Measurements from ENCODE around the gene NUDT7.

NUDT7 gene

GRCh38 chr16:77722309-77723107, at the start of gene NUDT7:
Gene NUDT7, plus strand, starts transcription at chr16:77722514. Its CDS starts 69 bp downstream, at chr16:77722583.
- peak within 1 kb of the TSS; percentile 89 to 94 (median 91) for H3K9ac ChIP-seq (ENCODE audit: low read length in 5 of 5)
- H3K27me3 ChIP-seq (ENCODE audit: control insufficient read depth in 5 of 5, insufficient read depth in 4 of 5, low read length in 5 of 5), result no peaks in the 10 kb centered on the region
- H3K27ac ChIP-seq (ENCODE audit: low read depth, low read length), result peak within 1 kb of the TSS; percentile 98
- H3K9me3 ChIP-seq (ENCODE audit: control insufficient read depth in 5 of 5, low read length in 5 of 5), result no peaks in the 10 kb centered on the region
- peak within 1 kb of the TSS; percentile 83 to 92 (median 88) for H3K4me3 ChIP-seq (ENCODE audit: low read depth in 1 of 5, low read length in 5 of 5)
- peaks cover 0 to 18% (median 14%) of the 10 kb centered on the region in 5 donors for H3K4me1 ChIP-seq (ENCODE audit: control insufficient read depth in 5 of 5, insufficient read depth in 5 of 5, low read length in 5 of 5)
- peaks cover 0 to 12% (median 11%) of the 10 kb centered on the region in 5 donors for H3K36me3 ChIP-seq (ENCODE audit: control insufficient read depth in 5 of 5, insufficient read depth in 5 of 5, low read length in 5 of 5)

GRCh38 chr16:77674888-77675287, 47.4 kb upstream of the NUDT7 start:
- Histone ChIP-seq H3K9me3 (ENCODE audit: control insufficient read depth in 5 of 5, low read length in 5 of 5) (no peaks in the 10 kb centered on the region), H3K9ac (ENCODE audit: low read length in 5 of 5) (no peak overlapping the region), H3K4me1 (ENCODE audit: control insufficient read depth in 5 of 5, insufficient read depth in 5 of 5, low read length in 5 of 5) (peaks cover 2 to 17% (median 8%) of the 10 kb centered on the region in 5 donors), H3K4me3 (ENCODE audit: low read depth in 1 of 5, low read length in 5 of 5) (no peak overlapping the region), H3K27ac (ENCODE audit: low read depth, low read length) (no peak overlapping the region), H3K36me3 (ENCODE audit: control insufficient read depth in 5 of 5, insufficient read depth in 5 of 5, low read length in 5 of 5) (no peaks in the 10 kb centered on the region), H3K27me3 (ENCODE audit: control insufficient read depth in 5 of 5, insufficient read depth in 4 of 5, low read length in 5 of 5) (no peaks in the 10 kb centered on the region)

GRCh38 chr16:77675464-77676324, 46.6 kb upstream of the NUDT7 start:
- H3K9me3 ChIP-seq (ENCODE audit: control insufficient read depth in 5 of 5, low read length in 5 of 5), result no peaks in the 10 kb centered on the region
- no peaks in the 10 kb centered on the region for H3K27me3 ChIP-seq (ENCODE audit: control insufficient read depth in 5 of 5, insufficient read depth in 4 of 5, low read length in 5 of 5)
- H3K4me3 ChIP-seq (ENCODE audit: low read depth in 1 of 5, low read length in 5 of 5), result no peak overlapping the region
- peaks cover 2 to 17% (median 8%) of the 10 kb centered on the region in 5 donors for H3K4me1 ChIP-seq (ENCODE audit: control insufficient read depth in 5 of 5, insufficient read depth in 5 of 5, low read length in 5 of 5)
- H3K9ac ChIP-seq (ENCODE audit: low read length in 5 of 5), result no peak overlapping the region
- no peak overlapping the region for H3K27ac ChIP-seq (ENCODE audit: low read depth, low read length)
- no peaks in the 10 kb centered on the region for H3K36me3 ChIP-seq (ENCODE audit: control insufficient read depth in 5 of 5, insufficient read depth in 5 of 5, low read length in 5 of 5)

GRCh38 chr16:77677129-77677528, 45.2 kb upstream of the NUDT7 start:
- H3K4me1 ChIP-seq (ENCODE audit: control insufficient read depth in 5 of 5, insufficient read depth in 5 of 5, low read length in 5 of 5), result peaks cover 2 to 17% (median 8%) of the 10 kb centered on the region in 5 donors
- no peak overlapping the region for H3K4me3 ChIP-seq (ENCODE audit: low read depth in 1 of 5, low read length in 5 of 5)
- no peak overlapping the region for H3K9ac ChIP-seq (ENCODE audit: low read length in 5 of 5)
- no peaks in the 10 kb centered on the region for H3K36me3 ChIP-seq (ENCODE audit: control insufficient read depth in 5 of 5, insufficient read depth in 5 of 5, low read length in 5 of 5)
- H3K27me3 ChIP-seq (ENCODE audit: control insufficient read depth in 5 of 5, insufficient read depth in 4 of 5, low read length in 5 of 5), result no peaks in the 10 kb centered on the region
- no peaks in the 10 kb centered on the region for H3K9me3 ChIP-seq (ENCODE audit: control insufficient read depth in 5 of 5, low read length in 5 of 5)
- H3K27ac ChIP-seq (ENCODE audit: low read depth, low read length), result no peak overlapping the region

- Histone ChIP-seq H3K36me3 (ENCODE audit: control insufficient read depth in 5 of 5, insufficient read depth in 5 of 5, low read length in 5 of 5) (no peaks in the 10 kb centered on the region), H3K9ac (ENCODE audit: low read length in 5 of 5) (no peak overlapping the region), H3K27me3 (ENCODE audit: control insufficient read depth in 5 of 5, insufficient read depth in 4 of 5, low read length in 5 of 5) (no peaks in the 10 kb centered on the region), H3K9me3 (ENCODE audit: control insufficient read depth in 5 of 5, low read length in 5 of 5) (no peaks in the 10 kb centered on the region), H3K4me1 (ENCODE audit: control insufficient read depth in 5 of 5, insufficient read depth in 5 of 5, low read length in 5 of 5) (peaks cover 2 to 17% (median 8%) of the 10 kb centered on the region in 5 donors), H3K27ac (ENCODE audit: low read depth, low read length) (no peak overlapping the region), H3K4me3 (ENCODE audit: low read depth in 1 of 5, low read length in 5 of 5) (no peak overlapping the region)
Observed at GRCh38 chr16:77679391-77679790, 42.9 kb upstream of the NUDT7 start.

GRCh38 chr16:77679901-77680300, 42.4 kb upstream of the NUDT7 start:
- Histone ChIP-seq H3K27ac (ENCODE audit: low read depth, low read length) (no peak overlapping the region), H3K4me3 (ENCODE audit: low read depth in 1 of 5, low read length in 5 of 5) (no peak overlapping the region), H3K9me3 (ENCODE audit: control insufficient read depth in 5 of 5, low read length in 5 of 5) (no peaks in the 10 kb centered on the region), H3K27me3 (ENCODE audit: control insufficient read depth in 5 of 5, insufficient read depth in 4 of 5, low read length in 5 of 5) (no peaks in the 10 kb centered on the region), H3K36me3 (ENCODE audit: control insufficient read depth in 5 of 5, insufficient read depth in 5 of 5, low read length in 5 of 5) (no peaks in the 10 kb centered on the region), H3K9ac (ENCODE audit: low read length in 5 of 5) (no peak overlapping the region), H3K4me1 (ENCODE audit: control insufficient read depth in 5 of 5, insufficient read depth in 5 of 5, low read length in 5 of 5) (peaks cover 2 to 17% (median 8%) of the 10 kb centered on the region in 5 donors)

GRCh38 chr16:77680496-77680895, 41.8 kb upstream of the NUDT7 start:
- Histone ChIP-seq H3K4me3 (ENCODE audit: low read depth in 1 of 5, low read length in 5 of 5) (no peak overlapping the region), H3K4me1 (ENCODE audit: control insufficient read depth in 5 of 5, insufficient read depth in 5 of 5, low read length in 5 of 5) (peaks cover 2 to 17% (median 8%) of the 10 kb centered on the region in 5 donors), H3K9me3 (ENCODE audit: control insufficient read depth in 5 of 5, low read length in 5 of 5) (no peaks in the 10 kb centered on the region), H3K36me3 (ENCODE audit: control insufficient read depth in 5 of 5, insufficient read depth in 5 of 5, low read length in 5 of 5) (no peaks in the 10 kb centered on the region), H3K27ac (ENCODE audit: low read depth, low read length) (no peak overlapping the region), H3K27me3 (ENCODE audit: control insufficient read depth in 5 of 5, insufficient read depth in 4 of 5, low read length in 5 of 5) (no peaks in the 10 kb centered on the region), H3K9ac (ENCODE audit: low read length in 5 of 5) (no peak overlapping the region)

- no peaks in the 10 kb centered on the region for H3K36me3 ChIP-seq (ENCODE audit: control insufficient read depth in 5 of 5, insufficient read depth in 5 of 5, low read length in 5 of 5)
- no peak overlapping the region for H3K4me3 ChIP-seq (ENCODE audit: low read depth in 1 of 5, low read length in 5 of 5)
- peaks cover 0 to 9% (median 7%) of the 10 kb centered on the region in 5 donors for H3K4me1 ChIP-seq (ENCODE audit: control insufficient read depth in 5 of 5, insufficient read depth in 5 of 5, low read length in 5 of 5)
- H3K9ac ChIP-seq (ENCODE audit: low read length in 5 of 5), result no peak overlapping the region
- H3K27me3 ChIP-seq (ENCODE audit: control insufficient read depth in 5 of 5, insufficient read depth in 4 of 5, low read length in 5 of 5), result no peaks in the 10 kb centered on the region
- H3K27ac ChIP-seq (ENCODE audit: low read depth, low read length), result no peak overlapping the region
- no peaks in the 10 kb centered on the region for H3K9me3 ChIP-seq (ENCODE audit: control insufficient read depth in 5 of 5, low read length in 5 of 5)
Observed at GRCh38 chr16:77682586-77682985, 39.7 kb upstream of the NUDT7 start.

- Histone ChIP-seq H3K27me3 (ENCODE audit: control insufficient read depth in 5 of 5, insufficient read depth in 4 of 5, low read length in 5 of 5) (no peaks in the 10 kb centered on the region), H3K36me3 (ENCODE audit: control insufficient read depth in 5 of 5, insufficient read depth in 5 of 5, low read length in 5 of 5) (no peaks in the 10 kb centered on the region), H3K9me3 (ENCODE audit: control insufficient read depth in 5 of 5, low read length in 5 of 5) (no peaks in the 10 kb centered on the region), H3K27ac (ENCODE audit: low read depth, low read length) (no peak overlapping the region), H3K9ac (ENCODE audit: low read length in 5 of 5) (no peak overlapping the region), H3K4me3 (ENCODE audit: low read depth in 1 of 5, low read length in 5 of 5) (no peak overlapping the region), H3K4me1 (ENCODE audit: control insufficient read depth in 5 of 5, insufficient read depth in 5 of 5, low read length in 5 of 5) (peaks cover 0 to 9% (median 7%) of the 10 kb centered on the region in 5 donors)
Observed at GRCh38 chr16:77683397-77684180, 38.7 kb upstream of the NUDT7 start.

All from subcutaneous abdominal adipose tissue (tissue), 5 donors.